T-helper 1 cell treated with Interleukin-12 subunit alpha and Interleukin-12 subunit beta and Interleukin-4 antibody, amounts not matched to agents 30 μg/mL and 1 μg/mL, for 36 hours (primary cell): Measurements from ENCODE around the gene CNPY1.

Source experiments
- H3K27ac Mint-ChIP-seq: one replicate; pipeline ENCODE4 v1.8.0; 2021; ENCODE audit warnings: mild to moderate bottlenecking, mixed read lengths
- H3K27me3 Mint-ChIP-seq: one replicate; pipeline ENCODE4 v1.8.0; 2021; ENCODE audit warnings: low read depth, mixed read lengths
- H3K36me3 Mint-ChIP-seq: one replicate; pipeline ENCODE4 v1.8.0; 2021; ENCODE audit warnings: low read depth, mixed read lengths
- H3K4me1 Mint-ChIP-seq: one replicate; pipeline ENCODE4 v1.8.0; 2021; ENCODE audit warnings: low read depth, mixed read lengths
- H3K4me3 Mint-ChIP-seq: one replicate; pipeline ENCODE4 v1.8.0; 2021; ENCODE audit warnings: mild to moderate bottlenecking, moderate library complexity, mixed read lengths
- H3K9me3 Mint-ChIP-seq: one replicate; pipeline ENCODE4 v1.8.0; 2021; ENCODE audit warnings: mixed read lengths

The CNPY1 gene

GRCh38 chr7:155491812-155492211 is 54.5 kb downstream of the CNPY1 start:
- Mint-ChIP-seq H3K27ac (no peak overlapping the region), H3K36me3 (peaks cover 2% of the 10 kb centered on the region), H3K4me1 (peaks cover 16% of the 10 kb centered on the region), H3K4me3 (no peak overlapping the region), H3K27me3 (peaks cover 35% of the 10 kb centered on the region), H3K9me3 (no peaks in the 10 kb centered on the region)

GRCh38 chr7:155490697-155491628 is 55.4 kb downstream of the CNPY1 start:
- Mint-ChIP-seq H3K9me3 (no peaks in the 10 kb centered on the region), H3K36me3 (peaks cover 2% of the 10 kb centered on the region), H3K27ac (peak overlapping the region; percentile 65), H3K4me3 (peak overlapping the region; percentile 81), H3K27me3 (peaks cover 35% of the 10 kb centered on the region), H3K4me1 (peaks cover 16% of the 10 kb centered on the region)

- H3K36me3 Mint-ChIP-seq, result peaks cover 2% of the 10 kb centered on the region
- peaks cover 35% of the 10 kb centered on the region for H3K27me3 Mint-ChIP-seq
- peak overlapping the region; percentile 70 for H3K4me3 Mint-ChIP-seq
- no peaks in the 10 kb centered on the region for H3K9me3 Mint-ChIP-seq
- peak overlapping the region; percentile 31 for H3K27ac Mint-ChIP-seq
- H3K4me1 Mint-ChIP-seq, result peaks cover 16% of the 10 kb centered on the region
These were observed 56.3 kb downstream of the CNPY1 start for GRCh38 chr7:155489862-155490696.

GRCh38 chr7:155489158-155489840 is 57.1 kb downstream of the CNPY1 start:
- H3K36me3 Mint-ChIP-seq, result peaks cover 2% of the 10 kb centered on the region
- H3K4me1 Mint-ChIP-seq, result peaks cover 16% of the 10 kb centered on the region
- no peak overlapping the region for H3K4me3 Mint-ChIP-seq
- no peak overlapping the region for H3K27ac Mint-ChIP-seq
- H3K27me3 Mint-ChIP-seq, result peaks cover 35% of the 10 kb centered on the region
- no peaks in the 10 kb centered on the region for H3K9me3 Mint-ChIP-seq

GRCh38 chr7:155488483-155489127 is 57.8 kb downstream of the CNPY1 start:
- Mint-ChIP-seq H3K27ac (no peak overlapping the region), H3K4me3 (no peak overlapping the region), H3K9me3 (no peaks in the 10 kb centered on the region), H3K36me3 (peaks cover 2% of the 10 kb centered on the region), H3K4me1 (peaks cover 16% of the 10 kb centered on the region), H3K27me3 (peaks cover 35% of the 10 kb centered on the region)

GRCh38 chr7:155487509-155488482 is 58.6 kb downstream of the CNPY1 start:
- Mint-ChIP-seq H3K9me3 (no peaks in the 10 kb centered on the region), H3K27me3 (peaks cover 35% of the 10 kb centered on the region), H3K36me3 (peaks cover 2% of the 10 kb centered on the region), H3K4me1 (peaks cover 16% of the 10 kb centered on the region), H3K27ac (no peak overlapping the region), H3K4me3 (no peak overlapping the region)

- Mint-ChIP-seq H3K27ac (no peak overlapping the region), H3K4me3 (no peak overlapping the region), H3K4me1 (peaks cover 15% of the 10 kb centered on the region), H3K9me3 (peaks cover 5% of the 10 kb centered on the region), H3K36me3 (peaks cover 2% of the 10 kb centered on the region), H3K27me3 (peaks cover 35% of the 10 kb centered on the region)
These were observed 59.4 kb downstream of the CNPY1 start for GRCh38 chr7:155486783-155487508.

GRCh38 chr7:155484483-155485399 is 61.6 kb downstream of the CNPY1 start:
- Mint-ChIP-seq H3K27ac (no peak overlapping the region), H3K4me3 (no peak overlapping the region), H3K36me3 (no peaks in the 10 kb centered on the region), H3K27me3 (peaks cover 31% of the 10 kb centered on the region), H3K4me1 (peaks cover 6% of the 10 kb centered on the region), H3K9me3 (peaks cover 10% of the 10 kb centered on the region)

GRCh38 chr7:155483868-155484325 is 62.5 kb downstream of the CNPY1 start:
- H3K27ac Mint-ChIP-seq, result no peak overlapping the region

GRCh38 chr7:155483245-155483644 is 63.1 kb downstream of the CNPY1 start:
- Mint-ChIP-seq H3K36me3 (no peaks in the 10 kb centered on the region), H3K27me3 (peaks cover 32% of the 10 kb centered on the region), H3K9me3 (peaks cover 10% of the 10 kb centered on the region), H3K4me3 (peak overlapping the region; percentile 49), H3K27ac (peak overlapping the region; percentile 55), H3K4me1 (no peaks in the 10 kb centered on the region)

More at GRCh38 chr7:155483868-155484325, 62.5 kb downstream of the CNPY1 start:
- H3K27me3 Mint-ChIP-seq, result peaks cover 31% of the 10 kb centered on the region
- H3K4me3 Mint-ChIP-seq, result no peak overlapping the region
- peaks cover 10% of the 10 kb centered on the region for H3K9me3 Mint-ChIP-seq
- H3K4me1 Mint-ChIP-seq, result peaks cover 2% of the 10 kb centered on the region
- no peaks in the 10 kb centered on the region for H3K36me3 Mint-ChIP-seq

- Mint-ChIP-seq H3K4me3 (peak overlapping the region; percentile 49), H3K27me3 (peaks cover 35% of the 10 kb centered on the region), H3K4me1 (peaks cover 2% of the 10 kb centered on the region), H3K9me3 (peaks cover 10% of the 10 kb centered on the region), H3K36me3 (peaks cover under 1% of the 10 kb centered on the region), H3K27ac (peak overlapping the region; percentile 43)
These were observed 63.7 kb downstream of the CNPY1 start for GRCh38 chr7:155482511-155483183.
